HEK293 (cell line): ENCODE results near the gene NASP.

ENCODE experiments used
- TF ChIP-seq, protein P1 (sequence below): fragments of 450-650 bp; formaldehyde crosslinking; IDR thresholded peaks from 2 replicates; pipeline ENCODE4 v1.5.1; 2016; ENCODE audit warnings: missing biosample characterization, missing genetic modification characterization, low read depth
- TF ChIP-seq, protein P2 (sequence below): fragments of 450-650 bp; formaldehyde crosslinking; IDR thresholded peaks from 2 replicates; pipeline ENCODE4 v1.5.1; 2016; ENCODE audit warnings: missing biosample characterization, missing genetic modification characterization
- TF ChIP-seq, protein P3 (sequence below): fragments of 450-650 bp; formaldehyde crosslinking; IDR thresholded peaks from 2 replicates; pipeline ENCODE4; 2016; ENCODE audit warnings: missing biosample characterization, missing genetic modification characterization

DNA sequence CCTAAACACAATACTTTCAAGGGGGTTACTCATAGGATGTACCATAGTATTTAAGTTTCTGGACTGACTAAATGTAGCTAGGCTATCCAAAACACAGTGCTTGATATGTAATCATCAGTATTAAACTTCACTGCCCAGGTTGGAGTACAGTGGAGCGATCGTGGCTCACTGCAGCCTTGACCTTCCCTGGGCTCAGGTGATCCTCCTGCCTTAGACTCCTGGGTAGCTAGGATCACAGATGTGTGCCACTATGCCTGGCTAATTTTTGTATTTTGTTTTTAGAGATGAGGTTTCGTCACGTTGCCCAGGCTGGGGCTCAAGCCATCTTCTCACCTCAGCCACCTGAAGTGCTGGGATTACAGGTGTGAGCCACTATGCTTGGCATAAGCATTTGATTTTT, 10.6 kb downstream of the NASP start:
- TF ChIP-seq, protein P1, sequence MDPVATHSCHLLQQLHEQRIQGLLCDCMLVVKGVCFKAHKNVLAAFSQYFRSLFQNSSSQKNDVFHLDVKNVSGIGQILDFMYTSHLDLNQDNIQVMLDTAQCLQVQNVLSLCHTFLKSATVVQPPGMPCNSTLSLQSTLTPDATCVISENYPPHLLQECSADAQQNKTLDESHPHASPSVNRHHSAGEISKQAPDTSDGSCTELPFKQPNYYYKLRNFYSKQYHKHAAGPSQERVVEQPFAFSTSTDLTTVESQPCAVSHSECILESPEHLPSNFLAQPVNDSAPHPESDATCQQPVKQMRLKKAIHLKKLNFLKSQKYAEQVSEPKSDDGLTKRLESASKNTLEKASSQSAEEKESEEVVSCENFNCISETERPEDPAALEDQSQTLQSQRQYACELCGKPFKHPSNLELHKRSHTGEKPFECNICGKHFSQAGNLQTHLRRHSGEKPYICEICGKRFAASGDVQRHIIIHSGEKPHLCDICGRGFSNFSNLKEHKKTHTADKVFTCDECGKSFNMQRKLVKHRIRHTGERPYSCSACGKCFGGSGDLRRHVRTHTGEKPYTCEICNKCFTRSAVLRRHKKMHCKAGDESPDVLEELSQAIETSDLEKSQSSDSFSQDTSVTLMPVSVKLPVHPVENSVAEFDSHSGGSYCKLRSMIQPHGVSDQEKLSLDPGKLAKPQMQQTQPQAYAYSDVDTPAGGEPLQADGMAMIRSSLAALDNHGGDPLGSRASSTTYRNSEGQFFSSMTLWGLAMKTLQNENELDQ (tag by site-specific recombination): no peak
- TF ChIP-seq, protein P2, sequence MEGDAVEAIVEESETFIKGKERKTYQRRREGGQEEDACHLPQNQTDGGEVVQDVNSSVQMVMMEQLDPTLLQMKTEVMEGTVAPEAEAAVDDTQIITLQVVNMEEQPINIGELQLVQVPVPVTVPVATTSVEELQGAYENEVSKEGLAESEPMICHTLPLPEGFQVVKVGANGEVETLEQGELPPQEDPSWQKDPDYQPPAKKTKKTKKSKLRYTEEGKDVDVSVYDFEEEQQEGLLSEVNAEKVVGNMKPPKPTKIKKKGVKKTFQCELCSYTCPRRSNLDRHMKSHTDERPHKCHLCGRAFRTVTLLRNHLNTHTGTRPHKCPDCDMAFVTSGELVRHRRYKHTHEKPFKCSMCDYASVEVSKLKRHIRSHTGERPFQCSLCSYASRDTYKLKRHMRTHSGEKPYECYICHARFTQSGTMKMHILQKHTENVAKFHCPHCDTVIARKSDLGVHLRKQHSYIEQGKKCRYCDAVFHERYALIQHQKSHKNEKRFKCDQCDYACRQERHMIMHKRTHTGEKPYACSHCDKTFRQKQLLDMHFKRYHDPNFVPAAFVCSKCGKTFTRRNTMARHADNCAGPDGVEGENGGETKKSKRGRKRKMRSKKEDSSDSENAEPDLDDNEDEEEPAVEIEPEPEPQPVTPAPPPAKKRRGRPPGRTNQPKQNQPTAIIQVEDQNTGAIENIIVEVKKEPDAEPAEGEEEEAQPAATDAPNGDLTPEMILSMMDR (tag by site-specific recombination): no peak
- TF ChIP-seq, protein P3, sequence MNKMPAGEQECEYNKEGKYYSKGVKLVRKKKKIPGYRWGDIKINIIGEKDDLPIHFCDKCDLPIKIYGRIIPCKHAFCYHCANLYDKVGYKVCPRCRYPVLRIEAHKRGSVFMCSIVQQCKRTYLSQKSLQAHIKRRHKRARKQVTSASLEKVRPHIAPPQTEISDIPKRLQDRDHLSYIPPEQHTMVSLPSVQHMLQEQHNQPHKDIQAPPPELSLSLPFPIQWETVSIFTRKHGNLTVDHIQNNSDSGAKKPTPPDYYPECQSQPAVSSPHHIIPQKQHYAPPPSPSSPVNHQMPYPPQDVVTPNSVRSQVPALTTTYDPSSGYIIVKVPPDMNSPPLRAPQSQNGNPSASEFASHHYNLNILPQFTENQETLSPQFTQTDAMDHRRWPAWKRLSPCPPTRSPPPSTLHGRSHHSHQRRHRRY (tag by site-specific recombination): no peak
